ENCODE data around the gene SPEG. TPM values are rescaled to one million over a fixed set of nuclear protein-coding genes. Genes with fewer than 3 reads are reported as not detected.

Gene SPEG
- total RNA-seq, 2 donors from 2014 or later = 0.79 to 1.7 TPM

Other genes starting within 250 kb of the SPEG start
- 10 to 100 TPM; 27.9 to 29.8 TPM for gene ZFAND2B, start 228.1 kb upstream of the SPEG start, total RNA-seq
- gene ABCB6, start 215.9 kb upstream of the SPEG start, total RNA-seq = 10 to 100 TPM; 29.7 to 94.1 TPM
- 10 to 100 TPM; 46.6 to 81.3 TPM for gene ATG9A, start 205.2 kb upstream of the SPEG start, total RNA-seq
- 100 to 1,000 TPM; 109 to 367 TPM for gene ANKZF1, start 205.0 kb upstream of the SPEG start, total RNA-seq
- gene GLB1L, start 189.4 kb upstream of the SPEG start, total RNA-seq = 1 to 10 TPM; 2.8 to 5.3 TPM
- 10 to 100 TPM; 22.0 to 30.3 TPM for gene STK16, start 189.4 kb upstream of the SPEG start, total RNA-seq
- gene TUBA4B, start 181.6 kb upstream of the SPEG start, total RNA-seq = not detected
- gene TUBA4A, start 180.9 kb upstream of the SPEG start, total RNA-seq = 100 to 1,000 TPM; 347 to 530 TPM
- gene DNAJB2, start 155.5 kb upstream of the SPEG start, total RNA-seq = 100 to 1,000 TPM in 1 of 2 donors, 10 to 100 TPM in 1; 55.7 to 153 TPM
- gene PTPRN, start 125.4 kb upstream of the SPEG start, total RNA-seq = 1 to 10 TPM in 1 of 2 donors, under 1 TPM in 1; 0.67 to 6.3 TPM
- gene RESP18, start 102.1 kb upstream of the SPEG start, total RNA-seq = not detected
- gene DNPEP, start 46.9 kb upstream of the SPEG start, total RNA-seq = 10 to 100 TPM; 80.9 to 99.6 TPM
- gene DES, start 16.5 kb upstream of the SPEG start, total RNA-seq = not detected
- gene GMPPA, start 64.0 kb downstream of the SPEG start, total RNA-seq = 10 to 100 TPM; 31.7 to 36.3 TPM
- under 1 TPM in 1 of 2 donors, not detected in 1; 0.56 TPM for gene ASIC4, start 79.6 kb downstream of the SPEG start, total RNA-seq
- 10 to 100 TPM; 14.0 to 27.6 TPM for gene CHPF, start 109.0 kb downstream of the SPEG start, total RNA-seq
- 1 to 10 TPM; 3.7 to 5.1 TPM for gene TMEM198, start 109.2 kb downstream of the SPEG start, total RNA-seq
- gene OBSL1, start 136.7 kb downstream of the SPEG start, total RNA-seq = 1 to 10 TPM in 1 of 2 donors, under 1 TPM in 1; 0.84 to 1.1 TPM
- not detected for gene INHA, start 137.5 kb downstream of the SPEG start, total RNA-seq
- gene STK11IP, start 163.0 kb downstream of the SPEG start, total RNA-seq = 10 to 100 TPM; 28.4 to 31.4 TPM
- not detected for gene SLC4A3, start 192.8 kb downstream of the SPEG start, total RNA-seq